ENCODE results near the gene SERPINB10.

GRCh38 chr18:63878343-63878742, 29.4 kb upstream of the SERPINB10 start:
- TF ChIP-seq CTCF (IDR thresholded peaks at IDR 0.05) (no peak), ZFX (IDR thresholded peaks at IDR 0.05; ENCODE audit: borderline replicate concordance) (no peak)

All from 22Rv1 (cell line).